GM12878 (cell line): ENCODE measurements around the gene CARD10. TPM values are rescaled to one million over a fixed set of nuclear protein-coding genes. Genes with fewer than 3 reads are reported as not detected.
A peak's percentile ranks its signal among the peaks of the same experiment; 100 is the strongest.

Source experiments
- BCL11A ChIP-seq: IDR thresholded peaks from 2 replicates; pipeline ENCODE4 v1.6.1; 2011; ENCODE audit warnings: low read depth, low read length
- BMI1 ChIP-seq: fragments of 450-650 bp; IDR thresholded peaks from 2 replicates; pipeline ENCODE4 v1.6.1; 2016; ENCODE audit warnings: mild to moderate bottlenecking, moderate library complexity, borderline replicate concordance
- CEBPB ChIP-seq, 2 experiments: fragments of 150-350 bp in 1 of 2; IDR thresholded peaks; 2 replicates each; pipeline ENCODE4 v1.6.1; 2012 to 2014; ENCODE audit warnings: low read depth in 2 of 2, low read length in 2 of 2, borderline replicate concordance in 1 of 2, inconsistent platforms in 1 of 2
- CHD2 ChIP-seq: IDR thresholded peaks from 2 replicates; pipeline ENCODE4 v1.6.1; 2011; ENCODE audit warnings: low read depth, low read length, improper control_type of control experiment, borderline replicate concordance
- ESRRA ChIP-seq: IDR thresholded peaks from 2 replicates; pipeline ENCODE4 v1.6.1; 2012; ENCODE audit warnings: mild to moderate bottlenecking, low read length, improper control_type of control experiment
- HDAC2 ChIP-seq: fragments of 200-600 bp; sonication (generic); IDR thresholded peaks from 2 replicates; pipeline ENCODE4 v1.6.1; 2017
- HDAC6 ChIP-seq: fragments of 200-600 bp; sonication (generic); IDR thresholded peaks from one replicate; pipeline ENCODE4 v1.8.0; 2017; ENCODE audit warnings: antibody characterized with exemption; ENCODE audit not compliant: unreplicated experiment
- KAT2A ChIP-seq: conservative IDR thresholded peaks from 2 replicates; pipeline ENCODE4 v1.6.1; 2011; ENCODE audit warnings: low read depth, low read length; ENCODE audit not compliant: control insufficient read depth
- MXI1 ChIP-seq: fragments of 150-350 bp; IDR thresholded peaks from 2 replicates; pipeline ENCODE4 v1.6.1; 2011; ENCODE audit warnings: low read depth, mild to moderate bottlenecking, inconsistent platforms, low read length, improper control_type of control experiment
- PML ChIP-seq: IDR thresholded peaks from 2 replicates; pipeline ENCODE4 v1.6.1; 2012; ENCODE audit warnings: low read length, inconsistent platforms
- PRDM15 ChIP-seq: fragments of 450-650 bp; formaldehyde crosslinking; IDR thresholded peaks from 2 replicates; pipeline ENCODE4 v1.4.0; 2020; ENCODE audit warnings: mild to moderate bottlenecking, moderate library complexity
- REST ChIP-seq: IDR thresholded peaks from 2 replicates; pipeline ENCODE4 v1.6.1; 2012; ENCODE audit warnings: mild to moderate bottlenecking, low read depth, low read length
- RUNX3 ChIP-seq: IDR thresholded peaks from 2 replicates; pipeline ENCODE4 v1.6.1; 2012; ENCODE audit warnings: low read length, inconsistent platforms
- SIN3A ChIP-seq: IDR thresholded peaks from 2 replicates; pipeline ENCODE4 v1.6.1; 2012; ENCODE audit warnings: low read depth, low read length, improper control_type of control experiment
- SMAD1 ChIP-seq: fragments of 450-650 bp; IDR thresholded peaks from 2 replicates; pipeline ENCODE4 v1.6.1; 2018; ENCODE audit warnings: mild to moderate bottlenecking, low read depth; ENCODE audit not compliant: partially characterized antibody
- SMARCA5 ChIP-seq: fragments of 450-650 bp; IDR thresholded peaks from 2 replicates; pipeline ENCODE4 v1.6.1; 2017; ENCODE audit warnings: mild to moderate bottlenecking
- STAT1 ChIP-seq: fragments of 450-650 bp; conservative IDR thresholded peaks from 2 replicates; pipeline ENCODE4 v1.6.1; 2014; ENCODE audit warnings: antibody characterized with exemption, mild to moderate bottlenecking
- TAF1 ChIP-seq: IDR thresholded peaks from 2 replicates; pipeline ENCODE4 v1.6.1; 2011; ENCODE audit warnings: mild to moderate bottlenecking, low read depth, low read length, borderline replicate concordance
- USF1 ChIP-seq: IDR thresholded peaks from 2 replicates; pipeline ENCODE4 v1.6.1; 2011; ENCODE audit warnings: borderline replicate concordance, low read depth, mild to moderate bottlenecking, moderate library complexity, mixed read lengths, low read length; ENCODE audit not compliant: insufficient read depth; ENCODE audit errors: extremely low read length
- YY1 ChIP-seq: IDR thresholded peaks from 2 replicates; pipeline ENCODE4 v1.6.1; 2011; ENCODE audit warnings: low read depth, mild to moderate bottlenecking, low read length
- ZNF622 ChIP-seq: fragments of 450-650 bp; IDR thresholded peaks from 2 replicates; pipeline ENCODE4 v1.6.1; 2017; ENCODE audit warnings: mild to moderate bottlenecking, inconsistent platforms
- polyA plus RNA-seq, 11 experiments: library from polyadenylated mRNA; depleted of rRNA in 4 of 11; unstranded in 6 of 11; stranded (reverse) in 5 of 11; fragments of >200 nt; fragmentation: Nextera tagmentation in 4 of 11; fragmentation: Illumina TruSeq in 1 of 11; extraction: Ambion mirVana in 4 of 11; extraction: Trizol in 1 of 11; gene quantifications; 1 replicate in 1 of 11; 2 replicates in 10 of 11; pipeline versions ENCODE4 v1.2.1 to v1.2.3, GENCODE V29; 2011 to 2016; ENCODE audit warnings: inconsistent platforms in 2 of 11, missing spikeins in 2 of 11, low read depth in 1 of 11
- total RNA-seq, 4 experiments: library from RNA; depleted of rRNA in 3 of 4; stranded (reverse); fragments of >200 nt in 3 of 4; fragmentation: Illumina TruSeq in 1 of 4; extraction: Trizol in 1 of 4; gene quantifications; 2 replicates each; pipeline versions ENCODE4 v1.2.1 to v1.2.3, GENCODE V29; 2013 to 2021

Gene CARD10
- total and polyA plus RNA-seq, 10 of the 15 experiments (the other 5 are each of a cell fraction or from before 2014, with no cell fraction given), result 0.08 to 0.10 (median 0.10) TPM; not detected in 7

DNA sequence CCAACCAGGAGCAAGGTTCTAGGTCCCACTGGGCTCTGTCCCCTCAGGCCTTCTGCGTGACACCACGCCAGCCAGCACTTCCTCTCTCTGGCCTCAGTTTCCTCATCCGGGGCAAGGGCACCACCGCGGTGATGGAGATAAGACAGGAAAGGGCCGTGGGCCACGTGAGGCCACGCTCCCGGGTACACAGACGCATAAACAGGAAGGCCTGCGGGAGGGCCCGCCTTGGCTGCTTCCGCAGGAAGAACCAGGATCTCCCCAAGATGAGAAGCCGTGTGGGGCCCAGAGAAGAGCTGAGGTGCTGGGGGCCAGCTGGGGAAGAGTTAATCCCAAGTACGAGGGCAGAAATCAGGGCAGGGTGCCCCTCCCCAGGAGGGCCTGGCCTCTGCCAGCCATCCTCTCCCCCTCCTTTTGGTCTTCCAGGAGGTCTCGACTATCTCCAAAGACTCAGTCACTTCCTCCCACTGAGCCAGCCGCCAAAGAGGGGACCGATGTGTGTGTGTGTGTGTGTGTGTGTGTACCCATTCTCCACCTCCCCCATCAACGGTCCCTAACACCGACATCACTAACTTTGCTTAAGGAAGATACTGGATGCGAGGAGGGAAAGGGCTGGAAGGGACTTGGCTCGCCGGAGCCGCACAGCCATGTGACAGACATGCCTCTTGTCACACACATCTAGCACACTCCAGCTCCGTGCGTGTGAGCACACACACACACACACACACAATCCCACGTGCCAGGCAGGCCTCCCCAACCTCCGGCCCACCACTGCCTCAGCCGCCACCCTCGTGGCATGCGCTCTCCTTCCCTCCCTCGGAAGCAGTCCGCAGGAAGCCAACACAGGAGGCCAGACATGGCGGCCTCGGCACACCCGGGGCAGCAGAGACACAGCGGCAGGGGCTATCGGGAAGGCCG is 34.5 kb downstream of the CARD10 start (continued):
- peak; percentile 22 for TF ChIP-seq SMAD1
- TF ChIP-seq YY1, result peak; percentile 87
- no peak for TF ChIP-seq KAT2A
- TF ChIP-seq ZNF622, result no peak
- peak; percentile 61 for TF ChIP-seq SMARCA5
- TF ChIP-seq HDAC2, result no peak
- TF ChIP-seq BCL11A, result no peak
- peak; percentile 87 for TF ChIP-seq USF1
- no peak for TF ChIP-seq HDAC6
- peak; percentile 57; the same call in 1 of the 2 replicates for TF ChIP-seq TAF1
- peak; percentile 11; the same call in 1 of the 2 replicates for TF ChIP-seq REST
- no peak for TF ChIP-seq CEBPB (IDR thresholded peaks at IDR 0.05; ENCODE audit: borderline replicate concordance in 1 of 2, low read depth in 2 of 2, low read length in 2 of 2)
- no peak for TF ChIP-seq PRDM15 (CRISPR knock-in tag)
- TF ChIP-seq SIN3A, result peak; percentile 63
- TF ChIP-seq BMI1, result no peak
- no peak; the same call in 1 of the 2 replicates for TF ChIP-seq CHD2
- no peak for TF ChIP-seq STAT1
- TF ChIP-seq RUNX3, result peak; percentile 51
- peak; percentile 84 for TF ChIP-seq MXI1
- no peak for TF ChIP-seq PML
- no peak for TF ChIP-seq ESRRA
